ENCODE data around the gene ELFN2. TPM values are rescaled to one million over a fixed set of nuclear protein-coding genes. Genes with fewer than 3 reads are reported as not detected.

Gene ELFN2
- total RNA-seq, 2 experiments from 2014 or later, result 0.28 to 0.38 TPM

- H3K9me3 Mint-ChIP-seq, result no peaks in the 10 kb centered on the region
- H3K4me3 Mint-ChIP-seq, result no peak overlapping the region
- H3K36me3 Mint-ChIP-seq (ENCODE audit: low read depth), result no peaks in the 10 kb centered on the region
- DNase-seq, result no peak
- CTCF ChIA-PET, result no interaction called here
- H3K27me3 Mint-ChIP-seq, result peaks cover 11% of the 10 kb centered on the region
- H3K27ac Mint-ChIP-seq, result no peak overlapping the region
- POLR2A ChIA-PET, result no interaction called here
- H3K4me1 Mint-ChIP-seq, result no peaks in the 10 kb centered on the region
Observed at GRCh38 chr22:37346505-37346895, 80.8 kb downstream of the ELFN2 start.

- H3K27ac Mint-ChIP-seq, result no peak overlapping the region
- H3K36me3 Mint-ChIP-seq (ENCODE audit: low read depth), result no peaks in the 10 kb centered on the region
- no peak overlapping the region for H3K4me3 Mint-ChIP-seq
- peaks cover 11% of the 10 kb centered on the region for H3K27me3 Mint-ChIP-seq
- no peaks in the 10 kb centered on the region for H3K4me1 Mint-ChIP-seq
- CTCF ChIA-PET, result no interaction called here
- no peaks in the 10 kb centered on the region for H3K9me3 Mint-ChIP-seq
- POLR2A ChIA-PET, result no interaction called here
- no peak for DNase-seq
Observed at GRCh38 chr22:37345863-37346504, 81.3 kb downstream of the ELFN2 start.

GRCh38 chr22:37344735-37345449, 82.4 kb downstream of the ELFN2 start:
- Mint-ChIP-seq H3K9me3 (no peaks in the 10 kb centered on the region), H3K4me1 (no peaks in the 10 kb centered on the region), H3K27me3 (peaks cover 11% of the 10 kb centered on the region), H3K4me3 (no peak overlapping the region), H3K36me3 (ENCODE audit: low read depth) (no peaks in the 10 kb centered on the region), H3K27ac (no peak overlapping the region)
- no peak for DNase-seq
- POLR2A ChIA-PET, result no interaction called here
- CTCF ChIA-PET, result no interaction called here

- Mint-ChIP-seq H3K4me3 (no peak overlapping the region), H3K27me3 (peaks cover 11% of the 10 kb centered on the region), H3K4me1 (no peaks in the 10 kb centered on the region), H3K36me3 (ENCODE audit: low read depth) (no peaks in the 10 kb centered on the region), H3K27ac (no peak overlapping the region), H3K9me3 (no peaks in the 10 kb centered on the region)
- ChIA-PET CTCF (no interaction called here), POLR2A (no interaction called here)
- DNase-seq, result no peak
Observed at GRCh38 chr22:37343863-37344734, 83.2 kb downstream of the ELFN2 start.

GRCh38 chr22:37343348-37343747, 83.9 kb downstream of the ELFN2 start:
- Mint-ChIP-seq H3K27me3 (peaks cover 13% of the 10 kb centered on the region), H3K36me3 (ENCODE audit: low read depth) (no peaks in the 10 kb centered on the region), H3K9me3 (no peaks in the 10 kb centered on the region), H3K27ac (no peak overlapping the region), H3K4me3 (no peak overlapping the region), H3K4me1 (no peaks in the 10 kb centered on the region)
- no peak for DNase-seq
- ChIA-PET POLR2A (no interaction called here), CTCF (interaction anchor here (1.0 kb wide), 1 partner anchor 83 kb away, joined by 3 read pairs; no protein-coding TSS in a partner anchor)

GRCh38 chr22:37342065-37342464, 85.2 kb downstream of the ELFN2 start:
- Mint-ChIP-seq H3K4me3 (no peak overlapping the region), H3K9me3 (no peaks in the 10 kb centered on the region), H3K4me1 (no peaks in the 10 kb centered on the region), H3K27ac (no peak overlapping the region), H3K36me3 (ENCODE audit: low read depth) (no peaks in the 10 kb centered on the region), H3K27me3 (peaks cover 21% of the 10 kb centered on the region)
- ChIA-PET CTCF (interaction anchor here (1.0 kb wide), 1 partner anchor 82 kb away, joined by 3 read pairs; no protein-coding TSS in a partner anchor), POLR2A (no interaction called here)
- no peak for DNase-seq

GRCh38 chr22:37340331-37341262, 86.7 kb downstream of the ELFN2 start:
- POLR2A ChIA-PET, result interaction anchor here (1.0 kb wide), 1 partner anchor 9 kb away, joined by 3 read pairs; no protein-coding TSS in a partner anchor
- no peak for DNase-seq
- Mint-ChIP-seq H3K36me3 (ENCODE audit: low read depth) (no peaks in the 10 kb centered on the region), H3K9me3 (no peaks in the 10 kb centered on the region), H3K27ac (no peak overlapping the region), H3K4me1 (no peaks in the 10 kb centered on the region), H3K27me3 (peaks cover 34% of the 10 kb centered on the region), H3K4me3 (no peak overlapping the region)
- CTCF ChIA-PET, result no interaction called here

- POLR2A ChIA-PET, result no interaction called here
- Mint-ChIP-seq H3K27me3 (peaks cover 42% of the 10 kb centered on the region), H3K36me3 (ENCODE audit: low read depth) (no peaks in the 10 kb centered on the region), H3K4me1 (peaks cover 4% of the 10 kb centered on the region), H3K4me3 (no peak overlapping the region), H3K9me3 (no peaks in the 10 kb centered on the region), H3K27ac (no peak overlapping the region)
- no peak for DNase-seq
- CTCF ChIA-PET, result no interaction called here
Observed at GRCh38 chr22:37338539-37339246, 88.6 kb downstream of the ELFN2 start.

- Mint-ChIP-seq H3K9me3 (no peaks in the 10 kb centered on the region), H3K27ac (no peak overlapping the region), H3K36me3 (ENCODE audit: low read depth) (no peaks in the 10 kb centered on the region), H3K4me3 (no peak overlapping the region), H3K4me1 (peaks cover 4% of the 10 kb centered on the region), H3K27me3 (peaks cover 50% of the 10 kb centered on the region)
- CTCF ChIA-PET, result no interaction called here
- POLR2A ChIA-PET, result no interaction called here
- DNase-seq, result no peak
Observed at GRCh38 chr22:37337204-37337943, 89.9 kb downstream of the ELFN2 start.

GRCh38 chr22:37336579-37336978, 90.7 kb downstream of the ELFN2 start:
- ChIA-PET CTCF (interaction anchor here (1.2 kb wide), 1 partner anchor 94 kb away, joined by 3 read pairs; no protein-coding TSS in a partner anchor), POLR2A (no interaction called here)
- no peak for DNase-seq
- Mint-ChIP-seq H3K9me3 (no peaks in the 10 kb centered on the region), H3K4me3 (no peak overlapping the region), H3K27ac (no peak overlapping the region), H3K4me1 (peaks cover 6% of the 10 kb centered on the region), H3K27me3 (peaks cover 53% of the 10 kb centered on the region), H3K36me3 (ENCODE audit: low read depth) (no peaks in the 10 kb centered on the region)

GRCh38 chr22:37335806-37336199, 91.5 kb downstream of the ELFN2 start:
- H3K27ac Mint-ChIP-seq, result no peak overlapping the region
- POLR2A ChIA-PET, result no interaction called here
- H3K9me3 Mint-ChIP-seq, result no peaks in the 10 kb centered on the region
- H3K27me3 Mint-ChIP-seq, result peaks cover 56% of the 10 kb centered on the region
- H3K36me3 Mint-ChIP-seq (ENCODE audit: low read depth), result no peaks in the 10 kb centered on the region
- peaks cover 9% of the 10 kb centered on the region for H3K4me1 Mint-ChIP-seq
- no peak overlapping the region for H3K4me3 Mint-ChIP-seq
- CTCF ChIA-PET, result interaction anchor here (1.2 kb wide), 1 partner anchor 94 kb away, joined by 3 read pairs; no protein-coding TSS in a partner anchor
- DNase-seq, result no peak
